ENCODE measurements around the gene IL2RA.

IL2RA gene

GRCh38 chr10:6049031-6049400 lies 13.2 kb downstream of the IL2RA start:
- no peak for DNase-seq (ENCODE audit: low read depth, low spot score)
- ChIA-PET CTCF (interaction anchor here (1.6 kb wide), 1 partner anchor 11 kb away, joined by 3 read pairs; no protein-coding TSS in a partner anchor), POLR2A (no interaction called here)
- no peak for TF ChIP-seq CTCF (IDR thresholded peaks at IDR 0.05; ENCODE audit: insufficient read depth, low read length, missing control alignments)
- H3K4me3 ChIP-seq (ENCODE audit: low read depth, low read length), result no peak overlapping the region

GRCh38 chr10:6048281-6049030 lies 13.7 kb downstream of the IL2RA start:
- H3K4me3 ChIP-seq (ENCODE audit: low read depth, low read length), result no peak overlapping the region
- ChIA-PET POLR2A (no interaction called here), CTCF (interaction anchor here (0.9 to 1.6 kb wide), 2 partner anchors 10 to 41 kb away, joined by 3 read pairs; partner anchors contain the start of gene RBM17)
- DNase-seq (ENCODE audit: low read depth, low spot score), result no peak
- no peak for TF ChIP-seq CTCF (IDR thresholded peaks at IDR 0.05; ENCODE audit: insufficient read depth, low read length, missing control alignments)

GRCh38 chr10:6047847-6048246 lies 14.3 kb downstream of the IL2RA start:
- no peak overlapping the region for H3K4me3 ChIP-seq (ENCODE audit: low read depth, low read length)
- no peak for TF ChIP-seq CTCF (IDR thresholded peaks at IDR 0.05; ENCODE audit: insufficient read depth, low read length, missing control alignments)
- DNase-seq (ENCODE audit: low read depth, low spot score), result no peak
- CTCF ChIA-PET, result interaction anchor here (0.9 to 1.6 kb wide), 2 partner anchors 41 to 359 kb away, joined by 3 to 4 read pairs; partner anchors contain the start of gene RBM17
- POLR2A ChIA-PET, result no interaction called here

GRCh38 chr10:6046773-6047611 lies 15.2 kb downstream of the IL2RA start:
- no peak overlapping the region for H3K4me3 ChIP-seq (ENCODE audit: low read depth, low read length)
- ChIA-PET CTCF (interaction anchor here (1.6 kb wide), 1 partner anchor 359 kb away, joined by 4 read pairs; no protein-coding TSS in a partner anchor), POLR2A (no interaction called here)
- DNase-seq (ENCODE audit: low read depth, low spot score), result no peak
- TF ChIP-seq CTCF (IDR thresholded peaks at IDR 0.05; ENCODE audit: insufficient read depth, low read length, missing control alignments), result no peak

- no peak for DNase-seq (ENCODE audit: low read depth, low spot score)
- no peak overlapping the region for H3K4me3 ChIP-seq (ENCODE audit: low read depth, low read length)
- no peak for TF ChIP-seq CTCF (IDR thresholded peaks at IDR 0.05; ENCODE audit: insufficient read depth, low read length, missing control alignments)
- POLR2A ChIA-PET, result no interaction called here
- CTCF ChIA-PET, result interaction anchor here (1.6 kb wide), 1 partner anchor 360 kb away, joined by 4 read pairs; no protein-coding TSS in a partner anchor
These were observed 16.0 kb downstream of the IL2RA start for GRCh38 chr10:6045878-6046772.

All from AG04449 (cell line).